ENCODE data around the gene KCTD5.
A peak's percentile ranks its signal among the peaks of the same experiment; 100 is the strongest.

KCTD5 gene

GRCh38 chr16:2712546-2712945 lies 30.2 kb downstream of the KCTD5 start:
- DNase-seq = no peak
- in situ Hi-C loops (cut with HindIII; ENCODE audit: low pct_ligation_motif_present, low sequenced_read_pairs) = no loop called here
- no peak overlapping the region for H3K27ac ChIP-seq
- no peak for TF ChIP-seq CTCF (IDR thresholded peaks at IDR 0.05; ENCODE audit: low read depth, low read length, missing control alignments)
- no peaks in the 10 kb centered on the region for H3K27me3 ChIP-seq (replicated peaks)
- no peak overlapping the region for H3K4me3 ChIP-seq (ENCODE audit: low read depth, low read length)
- H3K36me3 ChIP-seq (replicated peaks) = peaks cover 11% of the 10 kb centered on the region

- Histone ChIP-seq H3K4me3 (ENCODE audit: low read depth, low read length) (no peak overlapping the region), H3K27ac (no peak overlapping the region), H3K36me3 (replicated peaks) (peaks cover 5% of the 10 kb centered on the region), H3K27me3 (replicated peaks) (no peaks in the 10 kb centered on the region)
- in situ Hi-C loops (cut with HindIII; ENCODE audit: low pct_ligation_motif_present, low sequenced_read_pairs) = no loop called here
- DNase-seq = no peak
- no peak for TF ChIP-seq CTCF (IDR thresholded peaks at IDR 0.05; ENCODE audit: low read depth, low read length, missing control alignments)
Measured at GRCh38 chr16:2713523-2713922, 31.2 kb downstream of the KCTD5 start.

GRCh38 chr16:2713985-2714774 lies 31.9 kb downstream of the KCTD5 start:
- in situ Hi-C loops (cut with HindIII; ENCODE audit: low pct_ligation_motif_present, low sequenced_read_pairs) = no loop called here
- no peak for DNase-seq
- H3K4me3 ChIP-seq (ENCODE audit: low read depth, low read length) = no peak overlapping the region
- H3K27me3 ChIP-seq (replicated peaks) = no peaks in the 10 kb centered on the region
- peaks cover 3% of the 10 kb centered on the region for H3K36me3 ChIP-seq (replicated peaks)
- no peak overlapping the region for H3K27ac ChIP-seq
- no peak for TF ChIP-seq CTCF (IDR thresholded peaks at IDR 0.05; ENCODE audit: low read depth, low read length, missing control alignments)

GRCh38 chr16:2715064-2715463 lies 32.7 kb downstream of the KCTD5 start:
- peaks cover 3% of the 10 kb centered on the region for H3K36me3 ChIP-seq (replicated peaks)
- no peak for DNase-seq
- H3K27me3 ChIP-seq (replicated peaks) = no peaks in the 10 kb centered on the region
- in situ Hi-C loops (cut with HindIII; ENCODE audit: low pct_ligation_motif_present, low sequenced_read_pairs) = no loop called here
- no peak overlapping the region for H3K27ac ChIP-seq
- H3K4me3 ChIP-seq (ENCODE audit: low read depth, low read length) = no peak overlapping the region
- TF ChIP-seq CTCF (IDR thresholded peaks at IDR 0.05; ENCODE audit: low read depth, low read length, missing control alignments) = no peak

GRCh38 chr16:2715519-2715918 lies 33.2 kb downstream of the KCTD5 start:
- DNase-seq = peak; percentile 40
- H3K36me3 ChIP-seq (replicated peaks) = no peaks in the 10 kb centered on the region
- TF ChIP-seq CTCF (IDR thresholded peaks at IDR 0.05; ENCODE audit: low read depth, low read length, missing control alignments) = no peak
- H3K4me3 ChIP-seq (ENCODE audit: low read depth, low read length) = peak overlapping the region; percentile 9
- no peaks in the 10 kb centered on the region for H3K27me3 ChIP-seq (replicated peaks)
- H3K27ac ChIP-seq = no peak overlapping the region
- in situ Hi-C loops (cut with HindIII; ENCODE audit: low pct_ligation_motif_present, low sequenced_read_pairs) = no loop called here
